Measurements from ENCODE around the gene CHD8.

The CHD8 gene

GRCh38 chr14:21367582-21368144, 88.3 kb downstream of the CHD8 start:
- Histone ChIP-seq H3K36me3 (ENCODE audit: insufficient read depth, insufficient read length, low read length) (peaks cover 89% of the 10 kb centered on the region), H3K9ac (ENCODE audit: insufficient read length, low read depth) (no peak overlapping the region), H3K4me3 (ENCODE audit: insufficient read length, low read depth) (no peak overlapping the region), H3K4me1 (ENCODE audit: insufficient read depth, insufficient read length) (no peaks in the 10 kb centered on the region), H3K9me3 (ENCODE audit: insufficient read depth, low read length) (no peaks in the 10 kb centered on the region), H3K27me3 (ENCODE audit: insufficient read depth, insufficient read length) (no peaks in the 10 kb centered on the region)
- no peak for TF ChIP-seq ZNF274 (IDR thresholded peaks at IDR 0.05; ENCODE audit: low read depth, low read length)
- no peak for TF ChIP-seq YY1 (IDR thresholded peaks at IDR 0.05; ENCODE audit: insufficient read depth, insufficient read length)
- no peak for TF ChIP-seq SUZ12 (IDR thresholded peaks at IDR 0.05; ENCODE audit: extremely low read depth, insufficient read depth, insufficient read length)
- no peak for DNase-seq (ENCODE audit: low read depth, low spot score)

- Histone ChIP-seq H3K9me3 (ENCODE audit: insufficient read depth, low read length) (no peaks in the 10 kb centered on the region), H3K27me3 (ENCODE audit: insufficient read depth, insufficient read length) (no peaks in the 10 kb centered on the region), H3K4me1 (ENCODE audit: insufficient read depth, insufficient read length) (no peaks in the 10 kb centered on the region), H3K4me3 (ENCODE audit: insufficient read length, low read depth) (no peak overlapping the region), H3K9ac (ENCODE audit: insufficient read length, low read depth) (no peak overlapping the region), H3K36me3 (ENCODE audit: insufficient read depth, insufficient read length, low read length) (peaks cover 87% of the 10 kb centered on the region)
- DNase-seq (ENCODE audit: low read depth, low spot score), result no peak
- no peak for TF ChIP-seq ZNF274 (IDR thresholded peaks at IDR 0.05; ENCODE audit: low read depth, low read length)
Measured at GRCh38 chr14:21356511-21356910, 99.4 kb downstream of the CHD8 start.

- no peaks in the 10 kb centered on the region for H3K27me3 ChIP-seq (ENCODE audit: insufficient read depth, insufficient read length)
- H3K4me1 ChIP-seq (ENCODE audit: insufficient read depth, insufficient read length), result no peaks in the 10 kb centered on the region
- no peak for DNase-seq (ENCODE audit: low read depth, low spot score)
- peaks cover 65% of the 10 kb centered on the region for H3K36me3 ChIP-seq (ENCODE audit: insufficient read depth, insufficient read length, low read length)
- no peak overlapping the region for H3K4me3 ChIP-seq (ENCODE audit: insufficient read length, low read depth)
- no peak overlapping the region for H3K9ac ChIP-seq (ENCODE audit: insufficient read length, low read depth)
- no peaks in the 10 kb centered on the region for H3K9me3 ChIP-seq (ENCODE audit: insufficient read depth, low read length)
- TF ChIP-seq SUZ12 (IDR thresholded peaks at IDR 0.05; ENCODE audit: extremely low read depth, insufficient read depth, insufficient read length), result no peak
- TF ChIP-seq ZNF274 (IDR thresholded peaks at IDR 0.05; ENCODE audit: low read depth, low read length), result no peak
- no peak for TF ChIP-seq YY1 (IDR thresholded peaks at IDR 0.05; ENCODE audit: insufficient read depth, insufficient read length)
Measured at GRCh38 chr14:21352587-21352986, 103.3 kb downstream of the CHD8 start.

- Histone ChIP-seq H3K9me3 (ENCODE audit: insufficient read depth, low read length) (no peaks in the 10 kb centered on the region), H3K4me3 (ENCODE audit: insufficient read length, low read depth) (no peak overlapping the region), H3K9ac (ENCODE audit: insufficient read length, low read depth) (no peak overlapping the region), H3K4me1 (ENCODE audit: insufficient read depth, insufficient read length) (no peaks in the 10 kb centered on the region), H3K27me3 (ENCODE audit: insufficient read depth, insufficient read length) (no peaks in the 10 kb centered on the region), H3K36me3 (ENCODE audit: insufficient read depth, insufficient read length, low read length) (peaks cover 45% of the 10 kb centered on the region)
- DNase-seq (ENCODE audit: low read depth, low spot score), result no peak
- TF ChIP-seq SUZ12 (IDR thresholded peaks at IDR 0.05; ENCODE audit: extremely low read depth, insufficient read depth, insufficient read length), result no peak
Measured at GRCh38 chr14:21350539-21350938, 105.4 kb downstream of the CHD8 start.

GRCh38 chr14:21347201-21347600, 108.7 kb downstream of the CHD8 start:
- Histone ChIP-seq H3K9ac (ENCODE audit: insufficient read length, low read depth) (no peak overlapping the region), H3K4me3 (ENCODE audit: insufficient read length, low read depth) (no peak overlapping the region), H3K36me3 (ENCODE audit: insufficient read depth, insufficient read length, low read length) (peaks cover 19% of the 10 kb centered on the region), H3K9me3 (ENCODE audit: insufficient read depth, low read length) (no peaks in the 10 kb centered on the region), H3K4me1 (ENCODE audit: insufficient read depth, insufficient read length) (no peaks in the 10 kb centered on the region), H3K27me3 (ENCODE audit: insufficient read depth, insufficient read length) (no peaks in the 10 kb centered on the region)
- no peak for TF ChIP-seq YY1 (IDR thresholded peaks at IDR 0.05; ENCODE audit: insufficient read depth, insufficient read length)
- no peak for DNase-seq (ENCODE audit: low read depth, low spot score)

GRCh38 chr14:21346532-21347135, 109.3 kb downstream of the CHD8 start:
- H3K9ac ChIP-seq (ENCODE audit: insufficient read length, low read depth), result no peak overlapping the region
- no peaks in the 10 kb centered on the region for H3K27me3 ChIP-seq (ENCODE audit: insufficient read depth, insufficient read length)
- DNase-seq (ENCODE audit: low read depth, low spot score), result no peak
- H3K9me3 ChIP-seq (ENCODE audit: insufficient read depth, low read length), result no peaks in the 10 kb centered on the region
- TF ChIP-seq YY1 (IDR thresholded peaks at IDR 0.05; ENCODE audit: insufficient read depth, insufficient read length), result no peak
- TF ChIP-seq ZNF274 (IDR thresholded peaks at IDR 0.05; ENCODE audit: low read depth, low read length), result no peak
- TF ChIP-seq SUZ12 (IDR thresholded peaks at IDR 0.05; ENCODE audit: extremely low read depth, insufficient read depth, insufficient read length), result no peak
- no peaks in the 10 kb centered on the region for H3K4me1 ChIP-seq (ENCODE audit: insufficient read depth, insufficient read length)
- peaks cover 13% of the 10 kb centered on the region for H3K36me3 ChIP-seq (ENCODE audit: insufficient read depth, insufficient read length, low read length)
- H3K4me3 ChIP-seq (ENCODE audit: insufficient read length, low read depth), result no peak overlapping the region

GRCh38 chr14:21343035-21343794, 112.7 kb downstream of the CHD8 start:
- TF ChIP-seq YY1 (IDR thresholded peaks at IDR 0.05; ENCODE audit: insufficient read depth, insufficient read length) (no peak), ZNF274 (IDR thresholded peaks at IDR 0.05; ENCODE audit: low read depth, low read length) (no peak), SUZ12 (IDR thresholded peaks at IDR 0.05; ENCODE audit: extremely low read depth, insufficient read depth, insufficient read length) (no peak)
- no peak for DNase-seq (ENCODE audit: low read depth, low spot score)
- H3K9ac ChIP-seq (ENCODE audit: insufficient read length, low read depth), result no peak overlapping the region
- no peak overlapping the region for H3K4me3 ChIP-seq (ENCODE audit: insufficient read length, low read depth)
- no peaks in the 10 kb centered on the region for H3K27me3 ChIP-seq (ENCODE audit: insufficient read depth, insufficient read length)
- no peaks in the 10 kb centered on the region for H3K9me3 ChIP-seq (ENCODE audit: insufficient read depth, low read length)
- no peaks in the 10 kb centered on the region for H3K4me1 ChIP-seq (ENCODE audit: insufficient read depth, insufficient read length)
- H3K36me3 ChIP-seq (ENCODE audit: insufficient read depth, insufficient read length, low read length), result no peaks in the 10 kb centered on the region

Measured in NT2/D1 (cell line).